Measurements from ENCODE around the gene NUP43.

DNA sequence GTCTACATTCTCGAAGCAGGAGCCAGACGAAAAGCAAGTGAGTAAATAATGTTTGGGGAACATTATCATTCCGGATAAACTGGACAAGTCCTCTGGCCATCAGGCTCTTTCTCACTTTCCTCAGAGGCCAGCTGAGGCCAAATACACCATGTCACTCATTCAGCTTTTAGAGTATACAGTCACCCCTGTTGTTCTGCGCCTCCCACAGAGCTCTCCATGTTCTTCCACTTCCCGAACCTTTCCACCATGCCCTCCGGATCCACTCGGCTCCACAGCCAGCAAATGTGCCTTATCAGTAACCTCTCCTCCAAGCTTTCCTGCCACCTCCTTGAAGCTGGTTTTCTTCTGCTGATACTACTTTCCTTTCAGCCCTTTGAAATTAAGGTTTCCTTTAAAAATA is 60.1 kb downstream of the NUP43 start:
- no peak for TF ChIP-seq CTCF (IDR thresholded peaks at IDR 0.05; ENCODE audit: low read depth, low read length)
- TF ChIP-seq EZH2phosphoT487 (IDR thresholded peaks at IDR 0.05; ENCODE audit: low read depth): no peak

Data from OCI-LY3 (cell line).